H1 (cell line): ENCODE measurements around the gene ZNF462. TPM values are rescaled to one million over a fixed set of nuclear protein-coding genes. Genes with fewer than 3 reads are reported as not detected.

ENCODE experiments used
- CHD1 ChIP-seq: IDR thresholded peaks from 2 replicates; pipeline ENCODE4 v1.6.1; 2012; ENCODE audit warnings: low read depth, low read length, improper control_type of control experiment
- FOSL1 ChIP-seq: IDR thresholded peaks from 2 replicates; pipeline ENCODE4 v1.6.1; 2011; ENCODE audit warnings: mild to moderate bottlenecking, low read depth, low read length, moderate library complexity; ENCODE audit not compliant: insufficient read depth
- HDAC2 ChIP-seq, 2 experiments: fragments of 300-600 bp in 1 of 2; sonication (generic) in 1 of 2; IDR thresholded peaks; 2 replicates each; pipeline ENCODE4 v1.6.1; 2011 to 2012; ENCODE audit warnings: low read depth in 2 of 2, low read length in 2 of 2, mild to moderate bottlenecking in 2 of 2, moderate library complexity in 2 of 2, borderline replicate concordance in 1 of 2, inconsistent platforms in 1 of 2
- SP4 ChIP-seq: IDR thresholded peaks from 2 replicates; pipeline ENCODE4 v1.6.1; 2012; ENCODE audit warnings: low read length, inconsistent platforms
- polyA plus RNA-seq, 7 experiments: library from polyadenylated mRNA; depleted of rRNA in 3 of 7; stranded (reverse) in 5 of 7; unstranded in 2 of 7; fragments of >200 nt in 5 of 7; fragments of 200-250 nt in 2 of 7; gene quantifications; 1 replicate in 5 of 7; 2 replicates in 1 of 7; 4 replicates in 1 of 7; pipeline versions ENCODE4 v1.2.1 to v1.2.3, GENCODE V29; 2011 to 2013; ENCODE audit warnings: missing spikeins in 2 of 7, mixed read lengths in 2 of 7
- total RNA-seq: library from RNA; stranded (reverse); fragmentation: NEBNext Ultra II Directional; extraction: Animal tissue kit (Norgen Biotek cat#: 25700); gene quantifications from 2 replicates; pipeline ENCODE4 v1.2.1, GENCODE V29; 2021

The ZNF462 gene
- total and polyA plus RNA-seq, 2 of the 8 experiments (the other 6 are each of a cell fraction or from before 2014, with no cell fraction given), result 30.0 to 163 TPM

DNA sequence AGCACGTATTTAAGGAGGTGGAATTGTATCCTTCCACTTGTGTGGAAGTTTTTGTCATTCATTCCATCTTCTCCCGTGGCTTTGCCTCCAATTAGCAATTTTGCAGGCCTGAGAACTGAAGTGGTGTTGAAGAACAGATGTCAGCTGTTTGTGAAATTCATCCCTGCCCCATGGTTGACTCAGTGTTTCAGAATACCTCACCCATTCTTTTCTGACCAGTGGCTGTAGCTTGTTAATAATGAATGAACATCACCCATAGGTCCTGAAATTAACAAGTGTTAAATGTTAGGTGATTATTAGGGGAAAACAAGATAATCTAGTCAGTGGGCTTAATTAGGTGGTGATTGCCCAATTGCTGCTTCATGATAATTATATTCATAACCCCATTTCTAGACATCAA, 11.7 kb downstream of the ZNF462 start (continued):
- TF ChIP-seq CHD1 (no peak), HDAC2 (IDR thresholded peaks at IDR 0.05; ENCODE audit: borderline replicate concordance in 1 of 2, low read depth in 2 of 2, low read length in 2 of 2) (no peak), SP4 (no peak), FOSL1 (no peak)
